Testis (tissue), 2 donors: ENCODE results near the gene SGSM2.

Experiments
- POLR2A ChIP-seq: fragments of 450-650 bp; IDR thresholded peaks from one replicate; pipeline ENCODE4 v1.6.1; 2017; ENCODE audit warnings: antibody characterized with exemption, mild to moderate bottlenecking, moderate library complexity
- TF ChIP-seq, protein P1 (sequence below), 3 experiments: fragments of 450-650 bp in 2 of 3; fragments of 200-600 bp in 1 of 3; sonication (generic) in 1 of 3; IDR thresholded peaks; one replicate each; pipeline ENCODE4 v1.5.1; 2016 to 2019; ENCODE audit warnings: antibody characterized with exemption in 3 of 3, mild to moderate bottlenecking in 2 of 3, moderate library complexity in 1 of 3

- TF ChIP-seq, protein P1, sequence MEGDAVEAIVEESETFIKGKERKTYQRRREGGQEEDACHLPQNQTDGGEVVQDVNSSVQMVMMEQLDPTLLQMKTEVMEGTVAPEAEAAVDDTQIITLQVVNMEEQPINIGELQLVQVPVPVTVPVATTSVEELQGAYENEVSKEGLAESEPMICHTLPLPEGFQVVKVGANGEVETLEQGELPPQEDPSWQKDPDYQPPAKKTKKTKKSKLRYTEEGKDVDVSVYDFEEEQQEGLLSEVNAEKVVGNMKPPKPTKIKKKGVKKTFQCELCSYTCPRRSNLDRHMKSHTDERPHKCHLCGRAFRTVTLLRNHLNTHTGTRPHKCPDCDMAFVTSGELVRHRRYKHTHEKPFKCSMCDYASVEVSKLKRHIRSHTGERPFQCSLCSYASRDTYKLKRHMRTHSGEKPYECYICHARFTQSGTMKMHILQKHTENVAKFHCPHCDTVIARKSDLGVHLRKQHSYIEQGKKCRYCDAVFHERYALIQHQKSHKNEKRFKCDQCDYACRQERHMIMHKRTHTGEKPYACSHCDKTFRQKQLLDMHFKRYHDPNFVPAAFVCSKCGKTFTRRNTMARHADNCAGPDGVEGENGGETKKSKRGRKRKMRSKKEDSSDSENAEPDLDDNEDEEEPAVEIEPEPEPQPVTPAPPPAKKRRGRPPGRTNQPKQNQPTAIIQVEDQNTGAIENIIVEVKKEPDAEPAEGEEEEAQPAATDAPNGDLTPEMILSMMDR (IDR thresholded peaks at IDR 0.05): no peak
- TF ChIP-seq POLR2A: no peak
Observed at GRCh38 chr17:2372180-2372579, 34.9 kb downstream of the SGSM2 start.
